ES-I3 (cell line): ENCODE measurements around the gene SERGEF.

ENCODE experiments used
- H3K36me3 ChIP-seq: 2 replicates; pipeline ENCODE4 v1.6.1; 2013; ENCODE audit warnings: mild to moderate bottlenecking, low read length, control low read depth, moderate library complexity; ENCODE audit not compliant: insufficient read depth
- H3K4me1 ChIP-seq: 2 replicates; pipeline ENCODE4 v1.6.1; 2013; ENCODE audit warnings: mild to moderate bottlenecking, control low read depth, low read length; ENCODE audit not compliant: insufficient read depth
- H3K9ac ChIP-seq: 2 replicates; pipeline ENCODE4 v1.6.1; 2013; ENCODE audit warnings: low read depth, mild to moderate bottlenecking, low read length, moderate library complexity
- H3K9me3 ChIP-seq: 2 replicates; pipeline ENCODE4 v1.6.1; 2013; ENCODE audit warnings: mild to moderate bottlenecking, low read length, moderate library complexity; ENCODE audit not compliant: control insufficient read depth, insufficient read depth

Gene SERGEF

GRCh38 chr11:17750013-17750800, 262.6 kb downstream of the SERGEF start:
- Histone ChIP-seq H3K4me1 (no peaks in the 10 kb centered on the region), H3K9ac (no peak overlapping the region), H3K9me3 (no peaks in the 10 kb centered on the region), H3K36me3 (no peaks in the 10 kb centered on the region)

- Histone ChIP-seq H3K9ac (no peak overlapping the region), H3K36me3 (no peaks in the 10 kb centered on the region), H3K9me3 (no peaks in the 10 kb centered on the region), H3K4me1 (no peaks in the 10 kb centered on the region)
Observed at GRCh38 chr11:17748761-17749721, 263.8 kb downstream of the SERGEF start.

- Histone ChIP-seq H3K9ac (no peak overlapping the region), H3K9me3 (no peaks in the 10 kb centered on the region), H3K4me1 (no peaks in the 10 kb centered on the region), H3K36me3 (no peaks in the 10 kb centered on the region)
Observed at GRCh38 chr11:17748044-17748443, 264.8 kb downstream of the SERGEF start.

DNA sequence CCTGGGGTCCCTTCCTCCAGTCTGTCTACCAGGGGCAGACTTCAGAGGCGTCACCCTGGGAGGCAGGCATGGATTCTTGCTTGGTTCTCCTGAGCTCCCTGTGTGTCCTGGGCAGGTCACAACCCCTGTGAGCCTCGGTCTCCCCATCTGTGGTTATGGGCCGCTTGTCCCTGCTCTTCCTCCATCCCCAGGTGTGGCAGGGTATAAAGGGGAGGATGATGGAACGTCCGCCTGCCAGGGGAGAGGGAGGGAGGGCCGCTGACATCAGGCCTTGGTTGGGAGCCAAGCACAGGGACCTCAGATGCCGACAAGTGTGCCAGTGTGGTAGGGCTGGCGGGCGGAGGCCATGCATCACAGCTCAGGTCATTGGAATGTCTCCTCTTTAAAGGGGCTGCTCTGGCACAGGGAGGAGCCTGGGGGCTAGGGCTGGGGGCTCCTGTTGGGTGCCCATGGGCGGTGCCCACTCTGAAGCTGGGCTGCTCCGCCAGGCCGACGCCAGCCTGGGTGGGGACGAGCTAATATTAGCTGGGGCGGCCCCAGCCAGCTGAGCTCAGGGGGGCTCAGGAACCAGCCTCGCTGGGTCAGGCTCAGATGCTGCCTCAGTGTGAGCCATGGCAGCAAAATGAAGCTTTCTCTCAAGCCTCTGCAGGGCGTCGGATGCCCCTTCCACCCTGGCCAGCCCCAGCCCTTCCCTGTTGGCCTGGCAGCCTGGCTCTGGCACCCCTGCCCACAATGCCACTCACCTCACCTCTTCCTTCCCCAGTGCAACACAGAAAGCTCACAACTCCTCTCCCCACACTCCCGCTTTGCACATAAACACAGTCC, 265.5 kb downstream of the SERGEF start:
- Histone ChIP-seq H3K36me3 (no peaks in the 10 kb centered on the region), H3K9me3 (no peaks in the 10 kb centered on the region), H3K9ac (no peak overlapping the region), H3K4me1 (no peaks in the 10 kb centered on the region)

DNA sequence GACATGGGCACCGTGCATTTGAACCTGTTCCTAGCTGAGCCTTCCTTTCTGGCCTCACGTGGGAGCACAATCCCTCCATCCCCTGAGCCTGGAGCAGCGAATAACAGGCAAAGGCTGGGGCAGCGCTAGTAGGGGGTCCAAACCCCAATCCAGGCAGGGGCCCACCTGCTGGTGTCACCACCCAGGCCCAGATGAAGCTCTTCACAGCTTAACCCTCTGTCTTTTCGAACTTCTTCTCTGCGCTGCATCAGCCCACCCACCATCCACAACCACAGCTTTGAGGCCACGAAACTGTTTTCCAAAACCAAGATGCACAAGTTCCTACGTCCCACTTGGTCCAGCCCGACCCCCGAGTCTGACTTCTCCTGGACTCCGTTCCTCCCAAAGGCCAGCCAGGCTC, 266.8 kb downstream of the SERGEF start:
- Histone ChIP-seq H3K9ac (no peak overlapping the region), H3K4me1 (no peaks in the 10 kb centered on the region), H3K36me3 (no peaks in the 10 kb centered on the region), H3K9me3 (no peaks in the 10 kb centered on the region)

- no peaks in the 10 kb centered on the region for H3K9me3 ChIP-seq
- no peaks in the 10 kb centered on the region for H3K36me3 ChIP-seq
- no peaks in the 10 kb centered on the region for H3K4me1 ChIP-seq
- no peak overlapping the region for H3K9ac ChIP-seq
Observed at GRCh38 chr11:17745023-17745772, 267.6 kb downstream of the SERGEF start.

DNA sequence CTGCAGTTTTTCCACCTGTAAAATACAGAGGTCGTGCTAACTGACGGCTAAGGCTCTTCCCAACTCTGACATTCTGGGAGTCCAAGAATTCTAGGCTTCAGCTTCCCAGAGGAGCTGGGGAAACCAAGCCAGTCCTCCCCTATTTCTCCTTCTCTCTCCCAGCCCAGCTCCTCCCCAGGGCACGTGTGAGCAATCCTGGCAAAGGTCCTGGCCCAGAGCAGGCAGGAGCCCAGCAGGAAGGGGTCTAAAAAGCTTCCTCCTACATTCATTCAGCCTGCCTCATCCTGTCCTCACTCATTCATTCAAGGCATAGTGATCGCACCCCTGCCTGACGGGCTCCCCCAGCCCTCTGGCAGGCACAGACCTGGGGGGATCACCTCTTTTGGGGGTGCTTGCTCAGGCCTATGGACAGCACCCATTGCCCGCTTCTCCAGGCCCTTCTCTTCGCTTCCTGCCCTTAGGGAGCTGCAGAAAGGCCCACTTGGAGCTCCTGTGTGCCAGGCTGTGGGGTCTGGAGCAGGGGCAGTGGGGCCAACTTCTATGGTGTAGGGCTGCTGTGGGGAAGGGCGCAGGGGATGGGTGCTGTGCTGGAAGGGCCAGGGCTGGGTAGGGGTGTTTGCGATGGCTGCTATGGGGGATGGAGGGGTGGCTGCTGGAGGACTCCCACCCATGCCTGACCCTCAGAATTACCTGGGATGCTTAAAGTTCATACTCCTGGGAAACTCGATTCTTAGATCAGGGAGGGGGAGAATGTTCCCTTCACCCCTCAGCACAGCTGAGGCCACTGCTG, 268.5 kb downstream of the SERGEF start:
- no peak overlapping the region for H3K9ac ChIP-seq
- no peaks in the 10 kb centered on the region for H3K9me3 ChIP-seq
- H3K4me1 ChIP-seq: peaks cover 1% of the 10 kb centered on the region
- no peaks in the 10 kb centered on the region for H3K36me3 ChIP-seq

DNA sequence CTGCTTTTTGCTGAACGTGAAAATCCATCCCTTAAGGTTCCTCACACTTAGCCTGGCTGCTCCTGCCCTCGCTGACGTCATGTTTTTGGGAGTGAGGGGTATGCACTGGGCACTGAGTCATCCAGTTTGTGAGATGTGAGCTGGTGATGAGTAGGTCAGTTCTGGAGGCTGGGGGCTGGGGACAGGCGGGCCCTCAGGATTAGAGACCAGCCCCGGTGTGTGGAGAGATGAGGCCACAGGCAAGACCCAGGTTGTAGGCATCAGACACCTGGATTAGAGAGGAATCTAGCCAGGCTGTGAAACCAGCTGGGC, 269.1 kb downstream of the SERGEF start:
- no peak overlapping the region for H3K9ac ChIP-seq
- H3K36me3 ChIP-seq: no peaks in the 10 kb centered on the region
- H3K4me1 ChIP-seq: peaks cover 5% of the 10 kb centered on the region
- no peaks in the 10 kb centered on the region for H3K9me3 ChIP-seq

DNA sequence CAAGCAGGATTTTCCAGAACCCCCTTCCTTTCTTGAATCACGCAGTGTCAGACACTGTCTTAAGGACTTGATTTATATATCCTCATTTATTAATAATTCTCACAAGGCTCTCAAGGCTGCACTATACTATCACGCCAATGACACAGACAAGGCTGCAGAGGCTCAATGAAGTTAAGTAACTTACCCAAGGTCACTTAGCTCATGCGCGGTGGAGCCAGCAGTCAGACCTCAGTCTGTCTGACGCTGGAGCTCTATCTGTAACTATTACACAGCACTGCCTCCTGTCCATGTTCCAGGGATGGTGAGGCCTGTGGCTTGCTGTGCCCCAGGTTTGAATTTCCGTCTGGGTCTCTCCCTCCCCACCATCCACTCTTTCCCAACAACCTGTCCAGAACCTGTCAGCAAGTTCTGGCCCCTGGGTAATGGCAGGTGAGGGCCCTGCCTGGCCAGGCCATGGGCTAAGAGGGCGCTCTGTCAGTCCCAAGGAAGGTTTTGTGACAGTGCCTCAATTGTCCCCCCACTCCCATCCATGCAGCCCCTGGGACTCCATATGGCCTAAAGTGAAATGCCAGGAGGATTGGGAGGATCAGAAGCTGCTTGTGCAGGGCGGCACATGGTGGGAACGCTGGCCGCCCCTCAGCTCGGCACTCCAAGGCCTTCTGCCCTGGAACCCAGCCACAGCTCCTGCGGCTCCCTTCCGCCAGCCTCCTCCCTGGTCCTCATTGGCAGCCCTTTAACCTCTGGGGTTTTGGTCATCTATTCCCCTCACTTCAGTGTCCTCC, 269.6 kb downstream of the SERGEF start:
- Histone ChIP-seq H3K9ac (no peak overlapping the region), H3K4me1 (peaks cover 10% of the 10 kb centered on the region), H3K36me3 (no peaks in the 10 kb centered on the region), H3K9me3 (no peaks in the 10 kb centered on the region)

GRCh38 chr11:17742019-17742418, 270.8 kb downstream of the SERGEF start:
- Histone ChIP-seq H3K9ac (no peak overlapping the region), H3K9me3 (no peaks in the 10 kb centered on the region), H3K36me3 (no peaks in the 10 kb centered on the region), H3K4me1 (peaks cover 10% of the 10 kb centered on the region)

DNA sequence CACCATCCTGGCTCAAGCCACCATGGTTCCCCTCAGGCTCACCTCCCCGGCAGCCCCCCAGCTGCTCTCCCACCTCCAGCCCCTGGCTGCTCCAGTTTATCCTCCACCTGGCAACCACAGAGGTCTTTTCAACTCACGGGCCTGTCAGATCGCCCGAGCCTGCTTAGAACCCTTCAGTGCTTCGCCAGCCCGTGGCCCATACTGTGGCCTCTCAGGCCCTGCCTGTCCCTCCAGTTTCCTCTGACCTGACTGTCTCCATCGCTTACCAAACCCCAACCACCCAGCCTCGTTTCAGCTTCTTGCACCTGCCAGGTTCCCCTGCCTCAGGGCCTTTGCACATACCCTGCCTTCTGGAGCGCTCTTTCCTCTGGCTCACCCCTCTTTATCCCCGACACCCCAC, 271.4 kb downstream of the SERGEF start:
- Histone ChIP-seq H3K9me3 (no peaks in the 10 kb centered on the region), H3K4me1 (peaks cover 10% of the 10 kb centered on the region), H3K9ac (no peak overlapping the region), H3K36me3 (no peaks in the 10 kb centered on the region)

GRCh38 chr11:17740649-17741235, 272.1 kb downstream of the SERGEF start:
- Histone ChIP-seq H3K9me3 (no peaks in the 10 kb centered on the region), H3K36me3 (no peaks in the 10 kb centered on the region), H3K9ac (no peak overlapping the region), H3K4me1 (peaks cover 10% of the 10 kb centered on the region)
